ENCODE measurements around the gene C8G. TPM values are rescaled to one million over a fixed set of nuclear protein-coding genes. Genes with fewer than 3 reads are reported as not detected.

Gene C8G
- total and polyA plus RNA-seq, 9 of the 15 experiments (the other 6 are each of a cell fraction or from before 2014, with no cell fraction given) = 0.35 to 5.9 (median 2.7) TPM; not detected in 2

GRCh38 chr9:136982232-136983051, 37.4 kb downstream of the C8G start, which contains the start of gene LCNL1:
Gene LCNL1 (plus strand): TSS chr9:136982993. CDS start chr9:136983587, 594 bp downstream.
- H3K27me3 ChIP-seq (ENCODE audit: control insufficient read depth in 2 of 2, insufficient read depth in 2 of 2, low read length in 2 of 2) = no peaks in the 10 kb centered on the region
- no peak for FAIRE-seq
- H3K4me1 ChIP-seq (replicated peaks in 1 of 2; ENCODE audit: control insufficient read depth in 2 of 2, insufficient read depth in 2 of 2, low read length in 2 of 2) = peaks cover 9 to 79% of the 10 kb centered on the region in 2 experiments; a peak in 4 of 5 replicates
- H3K4me3 ChIP-seq = no peak within 1 kb of the TSS
- no peaks in the 10 kb centered on the region for H3K9me1 ChIP-seq (ENCODE audit: control insufficient read depth, insufficient read depth, low read length)
- no peak for DNase-seq (ENCODE audit: extremely low read depth in 1 of 4, low spot score in 3 of 4)
- no peak within 1 kb of the TSS for H3K4me2 ChIP-seq (ENCODE audit: insufficient read depth, low read length)
- intact Hi-C loops (cut with micrococcal nuclease) (no loop called here), in situ Hi-C loops (cut with MboI) (no loop called here)
- 43% methylated on average over 15 of the region's 18 CpGs for WGBS (ENCODE audit: insufficient coverage, low coverage, missing lambda C conversion rate)
- H3K9ac ChIP-seq (ENCODE audit: insufficient read depth in 1 of 2, low read depth in 2 of 2, low read length in 2 of 2) = peak within 1 kb of the TSS in 1 of 2 experiments; percentile 76; a peak in 2 of 4 replicates
- no peak for ATAC-seq
- H3K9me3 ChIP-seq (replicated peaks; ENCODE audit: control insufficient read depth, insufficient read depth, low read depth, low read length) = no peaks in the 10 kb centered on the region
- no peaks in the 10 kb centered on the region for H4K20me1 ChIP-seq (replicated peaks; ENCODE audit: control insufficient read depth, insufficient read depth, low read length)
- H2AFZ ChIP-seq (ENCODE audit: low read depth, low read length) = no peak within 1 kb of the TSS
- no peaks in the 10 kb centered on the region for H3K79me2 ChIP-seq (ENCODE audit: control insufficient read depth, insufficient read depth, low read length)
- no TSS peak for BruUV-seq (replicated peaks)
- CTCF ChIA-PET (ENCODE audit: low intra/inter-chr PET ratio) = no interaction called here
- POLR2A ChIA-PET = interaction anchor here (0.6 kb wide), 1 partner anchor 147 kb away, joined by 3 read pairs; no protein-coding TSS in a partner anchor
- no peaks in the 10 kb centered on the region for H3K36me3 ChIP-seq (ENCODE audit: control insufficient read depth, insufficient read depth, low read length)
- no peak within 1 kb of the TSS for H3K27ac ChIP-seq (ENCODE audit: extremely low read depth, low read depth, low read length)
- TF ChIP-seq FIP1L1 (IDR thresholded peaks at IDR 0.05; ENCODE audit: low read depth, low read length, poor library complexity, severe bottlenecking) (no peak), TRIM25 (IDR thresholded peaks at IDR 0.05; ENCODE audit: borderline replicate concordance) (no peak), TCF15 (CRISPR knock-in tag; IDR thresholded peaks at IDR 0.05) (no peak), RCOR1 (IDR thresholded peaks at IDR 0.05; ENCODE audit: borderline replicate concordance in 1 of 2, low read depth in 2 of 2, low read length in 2 of 2) (no peak), VEZF1 (CRISPR knock-in tag; IDR thresholded peaks at IDR 0.05) (no peak), NCOA1 (IDR thresholded peaks at IDR 0.05; ENCODE audit: low read depth) (no peak), CEBPZ (IDR thresholded peaks at IDR 0.05; ENCODE audit: borderline replicate concordance, low read depth, low read length) (no peak), MAFK (IDR thresholded peaks at IDR 0.05; ENCODE audit: low read length) (no peak), ZNF217 (CRISPR knock-in tag; IDR thresholded peaks at IDR 0.05) (no peak), CHD1 (IDR thresholded peaks at IDR 0.05; ENCODE audit: low read length) (no peak), ZC3H4 (CRISPR knock-in tag; IDR thresholded peaks at IDR 0.05; ENCODE audit: borderline replicate concordance) (no peak), SMARCB1 (IDR thresholded peaks at IDR 0.05; ENCODE audit: insufficient read length, low read depth) (no peak), ZNF445 (CRISPR knock-in tag; IDR thresholded peaks at IDR 0.05; ENCODE audit: low read depth) (no peak), HNRNPK (IDR thresholded peaks at IDR 0.05; ENCODE audit: low read depth, low read length, poor library complexity, severe bottlenecking) (no peak)
